Stimulated activated CD4-positive, alpha-beta T cell treated with anti-CD3 and anti-CD28 coated beads, Interleukin-12 subunit alpha, Interleukin-12 subunit beta, amount 100 ng/mL, for 24 hours (primary cell): Measurements from ENCODE around the gene TAF12.
"Not testable (repeated sequence)": the region's sequence is repeated elsewhere in the genome, so short reads cannot be mapped to it uniquely, and the experiment has no call there.

ENCODE experiments used
- DNase-seq, 2 experiments: peaks; one replicate each; pipeline ENCODE4 v3.0.0-alpha.2; 2020; ENCODE audit warnings: low read depth in 2 of 2

Gene TAF12

GRCh38 chr1:28645406-28645805 lies 2.5 kb upstream of the TAF12 start:
- DNase-seq, result not testable (repeated sequence)

DNA sequence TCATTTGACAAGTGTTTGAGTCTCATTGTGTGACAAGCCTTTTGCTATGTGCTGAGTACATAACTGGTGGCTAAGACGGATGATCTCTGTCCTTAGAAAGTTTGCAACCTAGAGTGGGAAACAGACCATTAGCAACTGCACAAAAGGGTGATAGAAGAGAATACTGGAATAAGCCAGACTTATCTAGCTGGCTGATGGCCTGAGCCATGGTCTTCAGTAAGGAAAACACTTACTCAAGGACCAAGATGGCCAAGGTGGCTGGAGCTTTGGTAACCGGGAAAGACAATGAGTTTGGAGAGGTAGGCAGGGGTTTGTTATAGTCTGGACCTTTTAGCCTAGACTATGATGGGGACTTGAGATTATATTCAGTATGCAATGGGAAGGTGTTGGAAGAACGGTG lies 1.6 kb upstream of the TAF12 start:
- DNase-seq, result no peak

DNA sequence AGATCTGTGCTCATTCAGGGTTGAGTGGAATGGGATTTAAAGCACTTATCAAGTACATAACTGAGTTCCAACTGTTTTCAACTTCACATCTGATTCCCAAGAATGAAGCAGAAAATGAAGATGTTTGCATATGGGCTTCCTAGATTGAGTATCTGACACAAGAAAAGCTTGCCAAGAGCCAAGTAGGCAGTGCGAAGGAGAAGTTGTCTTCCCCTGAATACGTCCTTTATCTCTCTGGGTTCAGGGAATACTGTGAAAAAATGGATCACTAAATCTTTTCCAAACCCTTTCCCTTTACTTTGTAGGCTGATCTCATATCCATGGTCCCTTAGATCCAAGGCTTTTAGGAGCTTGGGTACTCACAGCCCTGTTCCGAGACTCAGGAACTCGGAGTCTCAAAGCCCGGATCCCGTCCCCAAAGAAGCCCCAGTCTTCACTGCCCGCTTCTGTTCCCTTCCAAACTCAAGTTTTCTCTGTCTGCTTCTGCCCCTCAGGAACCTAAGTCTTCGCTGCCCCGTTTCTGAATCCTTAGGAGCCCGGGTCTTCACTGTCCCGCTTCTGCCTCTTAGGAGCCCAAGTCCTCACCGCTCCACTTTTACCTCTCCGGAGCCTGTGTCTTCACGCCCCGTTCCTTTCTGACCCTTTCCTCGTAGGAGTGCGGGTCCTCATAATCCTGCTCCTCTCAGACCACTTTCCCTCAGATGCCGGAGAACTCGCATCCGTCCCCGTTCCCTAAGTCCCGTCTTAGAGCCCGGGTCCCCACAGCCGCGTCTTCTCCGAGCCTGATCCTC lies 616 bp downstream of the TAF12 start:
- no peak for DNase-seq

DNA sequence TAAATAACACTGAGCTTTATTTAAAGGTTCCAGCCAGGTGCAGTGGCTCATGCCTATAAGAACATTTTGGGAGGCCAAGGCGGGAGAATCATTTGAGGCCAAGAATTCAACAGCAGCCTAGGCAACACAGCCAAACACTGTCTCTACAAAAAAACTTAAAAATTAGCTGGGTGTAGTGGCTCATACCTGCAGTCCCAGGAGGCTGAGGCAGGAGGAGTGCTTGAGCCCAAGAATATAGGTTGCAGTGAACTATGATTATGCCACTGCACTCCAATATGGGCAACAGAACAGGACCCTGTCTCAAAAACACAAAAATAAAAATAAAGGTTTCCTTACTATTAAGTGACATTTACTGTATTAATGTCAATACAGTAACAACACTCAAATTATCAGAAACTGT lies 2.1 kb downstream of the TAF12 start:
- no peak for DNase-seq

- no peak for DNase-seq
Measured at GRCh38 chr1:28632560-28632959, 10.3 kb downstream of the TAF12 start.

DNA sequence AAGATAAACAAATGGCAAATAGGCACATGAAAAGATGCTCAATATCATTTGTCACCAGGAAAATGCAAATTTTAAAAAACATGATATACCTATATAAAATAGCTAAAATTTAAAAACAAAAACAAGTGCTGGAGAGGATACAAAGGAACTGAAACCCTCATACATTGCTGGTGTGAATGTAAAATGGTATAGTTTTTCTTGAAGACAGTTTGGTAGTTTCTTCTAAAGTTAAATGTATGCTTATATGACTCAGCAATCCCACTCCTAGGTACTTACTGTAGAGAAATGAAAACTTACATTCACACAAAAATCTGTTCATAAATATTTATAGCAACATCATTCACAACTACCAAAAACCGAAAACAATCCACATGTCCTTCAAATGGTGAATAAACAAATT lies 11.2 kb downstream of the TAF12 start:
- no peak for DNase-seq

- DNase-seq, result no peak
Measured at GRCh38 chr1:28613175-28613574, 29.7 kb downstream of the TAF12 start.

GRCh38 chr1:28606771-28607170 lies 36.1 kb downstream of the TAF12 start:
- no peak for DNase-seq

DNA sequence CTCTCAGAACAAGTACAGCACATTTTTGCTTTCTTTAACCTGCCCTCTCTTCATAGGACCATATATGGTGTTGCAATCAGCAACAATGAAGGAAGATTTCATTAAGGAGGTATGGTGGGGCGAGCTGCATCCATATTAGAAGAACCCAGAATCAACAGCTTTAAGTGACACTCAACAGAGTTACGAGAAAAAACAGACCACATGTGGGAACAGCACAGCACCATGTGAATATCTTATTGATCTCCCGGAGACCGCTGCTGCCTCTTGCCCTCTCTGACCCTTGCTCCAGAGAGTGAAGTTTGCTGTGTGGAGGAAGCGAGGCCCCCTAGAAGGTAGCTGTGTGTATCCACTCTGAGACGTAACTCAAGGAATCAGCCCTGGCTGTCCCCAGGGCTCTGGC lies 37.9 kb downstream of the TAF12 start:
- no peak for DNase-seq

DNA sequence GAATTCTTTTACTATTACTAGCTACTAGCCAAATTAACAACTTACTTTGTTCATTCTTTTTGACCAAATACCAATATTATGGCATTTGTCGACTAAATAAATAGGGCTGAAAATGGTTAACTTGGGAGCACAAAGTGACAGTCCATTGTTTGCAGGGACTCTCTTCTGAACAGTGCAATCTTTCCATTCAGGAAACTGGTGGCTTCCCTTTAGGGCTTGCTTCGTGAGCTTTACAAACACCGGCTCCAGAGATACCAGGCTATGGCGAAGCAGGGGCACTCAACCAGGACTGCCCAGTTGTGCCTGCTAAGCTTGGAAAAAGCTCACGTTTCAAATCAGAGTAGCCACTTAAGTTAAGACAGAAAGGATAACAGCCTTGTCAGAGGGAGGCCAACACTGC lies 38.5 kb downstream of the TAF12 start:
- DNase-seq, result no peak

DNA sequence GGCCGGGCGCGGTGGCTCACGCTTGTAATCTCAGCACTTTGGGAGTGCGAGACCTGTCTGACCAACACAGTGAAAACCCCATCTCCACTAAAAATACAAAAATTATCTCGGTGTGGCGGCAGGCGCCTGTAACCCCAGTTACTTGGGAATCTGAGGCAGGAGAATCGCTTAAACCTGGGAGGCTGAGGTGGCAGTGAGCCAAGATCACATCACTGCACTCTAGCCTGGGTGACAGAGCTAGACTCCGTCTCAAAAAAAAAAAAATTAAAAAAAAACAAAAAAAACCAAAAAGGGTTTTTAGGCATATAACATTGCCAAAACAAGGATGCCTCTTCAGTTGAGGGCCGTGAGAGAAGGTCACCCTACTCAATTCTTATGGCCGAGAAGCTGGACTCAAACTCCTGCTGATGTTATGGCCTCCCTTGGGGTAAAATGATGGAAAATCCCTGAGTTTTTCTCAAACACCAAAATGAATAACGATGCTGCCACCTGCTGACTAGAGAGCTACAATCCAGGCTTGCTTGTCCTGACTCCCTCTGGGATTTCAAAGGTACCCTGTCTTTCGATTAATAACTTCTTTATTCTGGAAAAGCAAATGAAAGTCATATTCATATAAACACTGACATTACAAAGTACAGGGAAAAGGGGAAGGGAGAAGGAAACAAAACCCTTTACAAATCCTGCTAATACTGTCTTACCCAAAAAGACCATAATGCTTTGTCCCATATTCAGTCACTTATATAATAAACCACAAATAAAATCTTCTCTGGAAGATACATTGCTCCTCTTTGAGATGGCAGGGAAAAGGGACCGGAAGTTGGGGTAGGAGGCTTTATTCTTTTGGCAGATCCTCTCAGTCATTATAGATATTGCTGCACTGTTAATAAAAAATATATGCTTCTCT lies 40.1 kb downstream of the TAF12 start:
- DNase-seq, result no peak

GRCh38 chr1:28601696-28602095 lies 41.2 kb downstream of the TAF12 start:
- DNase-seq, result no peak

GRCh38 chr1:28596276-28596675 lies 46.6 kb downstream of the TAF12 start:
- not testable (repeated sequence) for DNase-seq

- no peak for DNase-seq
Measured at GRCh38 chr1:28595412-28596191, 47.3 kb downstream of the TAF12 start.

DNA sequence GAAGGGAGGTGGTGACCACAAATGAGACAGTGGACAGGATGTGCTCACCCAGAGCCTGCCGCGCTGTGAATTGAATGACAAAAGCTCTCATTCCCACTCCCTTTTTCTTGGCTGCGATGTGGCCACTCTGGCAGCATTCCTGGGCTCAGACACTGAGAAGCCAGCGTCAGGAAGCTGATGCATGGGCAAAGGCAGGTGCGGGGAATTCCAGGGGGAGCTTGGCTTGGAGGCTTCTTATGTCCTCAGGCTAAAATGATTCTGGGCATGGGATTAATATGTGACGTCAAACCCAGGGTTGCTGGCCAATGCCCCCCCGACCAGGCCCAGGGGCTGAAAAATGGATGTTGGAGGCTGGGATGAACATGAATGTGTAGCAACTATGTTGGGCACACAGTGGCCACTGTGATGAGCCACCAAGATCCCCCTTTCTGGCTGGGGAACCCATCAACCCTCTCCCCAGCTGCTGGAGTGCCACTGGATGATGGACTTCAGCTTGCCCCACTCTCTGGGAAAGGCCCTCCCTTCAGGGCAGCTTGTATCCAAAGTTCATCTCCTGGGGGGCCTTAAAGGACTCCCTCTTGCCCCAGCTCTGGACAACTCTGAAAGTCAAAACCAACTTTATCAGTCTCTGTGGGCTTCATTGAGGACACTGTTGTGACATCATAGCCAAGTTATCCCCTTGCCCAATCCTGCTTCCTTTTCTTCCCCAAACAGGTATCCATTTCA lies 48.0 kb downstream of the TAF12 start:
- DNase-seq, result not testable (repeated sequence)

DNA sequence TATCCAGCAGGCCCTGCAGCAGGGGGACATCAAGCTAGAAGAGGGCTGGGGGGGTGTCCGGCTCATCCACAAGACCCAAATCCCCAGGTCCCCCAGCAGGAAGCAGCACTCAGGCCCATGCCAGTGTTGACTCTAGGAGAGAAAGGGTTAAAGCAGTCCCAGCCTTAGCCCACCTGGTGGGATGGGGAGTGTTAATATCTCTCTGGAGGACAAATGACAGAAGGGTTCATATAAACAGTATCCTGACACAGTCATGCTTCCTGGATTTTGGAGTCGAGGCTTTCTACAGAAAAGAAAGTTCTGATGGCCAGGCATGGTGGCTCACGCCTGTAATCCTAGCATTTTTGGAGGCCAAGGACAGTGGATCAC lies 48.9 kb downstream of the TAF12 start:
- not testable (repeated sequence) for DNase-seq

DNA sequence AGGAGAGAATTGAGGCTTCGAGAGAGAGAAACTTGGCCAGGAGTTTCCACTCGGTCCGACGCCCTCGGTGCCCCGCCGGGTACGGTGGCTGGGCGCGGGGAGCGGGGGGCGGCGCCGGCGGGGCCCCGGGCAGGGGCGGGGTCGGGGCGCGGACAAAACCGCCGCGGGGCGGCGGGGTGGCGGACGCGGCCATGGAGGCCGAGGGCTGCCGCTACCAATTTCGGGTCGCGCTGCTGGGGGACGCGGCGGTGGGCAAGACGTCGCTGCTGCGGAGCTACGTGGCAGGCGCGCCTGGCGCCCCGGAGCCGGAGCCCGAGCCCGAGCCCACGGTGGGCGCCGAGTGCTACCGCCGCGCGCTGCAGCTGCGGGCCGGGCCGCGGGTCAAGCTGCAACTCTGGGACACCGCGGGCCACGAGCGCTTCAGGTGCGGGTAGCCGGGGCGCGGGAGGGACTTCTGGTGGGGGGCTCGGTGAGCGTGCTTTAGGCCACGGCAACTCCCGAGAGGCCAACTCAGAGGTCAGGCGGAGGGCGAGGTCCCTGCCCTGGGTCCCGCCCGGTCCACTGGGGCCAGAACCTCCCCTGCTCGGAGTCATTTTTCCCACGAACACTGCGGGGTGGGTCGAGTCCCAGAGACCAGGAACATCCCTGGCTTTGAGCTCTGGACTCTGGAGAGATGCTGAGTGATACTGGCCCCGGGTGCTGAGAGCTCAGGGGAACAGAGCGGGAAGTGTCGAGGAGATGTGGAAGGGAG lies 50.4 kb downstream of the TAF12 start:
- DNase-seq, result no peak

DNA sequence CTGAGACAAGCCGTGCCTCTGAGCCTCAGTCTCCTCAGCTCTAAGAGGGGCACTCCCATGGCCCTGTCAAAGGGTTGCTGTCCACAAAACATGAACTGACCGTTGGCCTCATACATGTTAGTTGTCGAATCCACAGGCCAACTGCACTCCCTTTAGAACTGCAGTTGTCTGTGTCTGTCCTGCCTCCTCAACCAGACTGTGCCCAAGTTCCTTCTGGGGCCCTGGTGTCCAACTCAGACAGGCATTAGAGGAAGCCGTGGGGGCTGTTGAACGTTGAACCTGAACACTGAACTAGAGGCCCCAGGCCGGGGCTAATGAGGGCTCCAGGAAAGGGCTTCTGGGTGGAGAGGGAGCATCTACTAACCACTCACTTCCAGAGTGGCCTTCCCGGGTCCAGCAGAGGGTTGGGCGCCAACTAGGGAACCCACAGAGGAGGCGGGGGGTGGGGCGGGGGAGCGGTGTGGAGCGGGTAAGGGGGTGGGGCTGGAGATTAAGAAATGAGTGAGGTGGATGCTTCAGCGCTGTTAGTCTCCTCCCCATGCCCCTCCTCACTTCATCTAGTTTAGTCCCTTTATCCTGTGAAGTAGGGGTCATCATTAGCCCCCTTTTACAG lies 51.1 kb downstream of the TAF12 start, which contains the start of gene RAB42:
RAB42 (plus strand) TSS at position 558 of the 613 bp plus-strand sequence. CDS start 247 bp downstream, outside the sequence.
- no peak for DNase-seq

- not testable (repeated sequence) for DNase-seq
Measured at GRCh38 chr1:28586585-28587391, 56.1 kb downstream of the TAF12 start.
